ENCODE data around the gene ERVV-1. TPM values are rescaled to one million over a fixed set of nuclear protein-coding genes. Genes with fewer than 3 reads are reported as not detected.

The ERVV-1 gene
- polyA plus RNA-seq, 1 experiment = not detected

GRCh38 chr19:53007200-53007599, 6.5 kb upstream of the ERVV-1 start:
- H3K4me3 ChIP-seq (ENCODE audit: low read depth, low read length) = no peak overlapping the region
- no peak for DNase-seq (ENCODE audit: low read depth)
- H3K36me3 ChIP-seq (ENCODE audit: control insufficient read depth, insufficient read depth, low read length) = no peaks in the 10 kb centered on the region
- no peak for TF ChIP-seq CTCF (IDR thresholded peaks at IDR 0.05; ENCODE audit: insufficient read depth, low read depth, low read length)
- CTCF ChIA-PET = no interaction called here
- POLR2A ChIA-PET = no interaction called here
- H3K27me3 ChIP-seq (ENCODE audit: control insufficient read depth, insufficient read depth, low read length) = no peaks in the 10 kb centered on the region

- no peak overlapping the region for H3K4me3 ChIP-seq (ENCODE audit: low read depth, low read length)
- ChIA-PET CTCF (no interaction called here), POLR2A (no interaction called here)
- no peaks in the 10 kb centered on the region for H3K27me3 ChIP-seq (ENCODE audit: control insufficient read depth, insufficient read depth, low read length)
- DNase-seq (ENCODE audit: low read depth) = no peak
- TF ChIP-seq CTCF (IDR thresholded peaks at IDR 0.05; ENCODE audit: insufficient read depth, low read depth, low read length) = no peak
- no peaks in the 10 kb centered on the region for H3K36me3 ChIP-seq (ENCODE audit: control insufficient read depth, insufficient read depth, low read length)
Measured at GRCh38 chr19:53007606-53008005, 6.1 kb upstream of the ERVV-1 start.

GRCh38 chr19:53008061-53008778, 5.5 kb upstream of the ERVV-1 start:
- no peak for TF ChIP-seq CTCF (IDR thresholded peaks at IDR 0.05; ENCODE audit: insufficient read depth, low read depth, low read length)
- ChIA-PET CTCF (no interaction called here), POLR2A (no interaction called here)
- Histone ChIP-seq H3K27me3 (ENCODE audit: control insufficient read depth, insufficient read depth, low read length) (no peaks in the 10 kb centered on the region), H3K36me3 (ENCODE audit: control insufficient read depth, insufficient read depth, low read length) (no peaks in the 10 kb centered on the region), H3K4me3 (ENCODE audit: low read depth, low read length) (no peak overlapping the region)
- DNase-seq (ENCODE audit: low read depth) = no peak

GRCh38 chr19:53010494-53010893, 3.2 kb upstream of the ERVV-1 start:
- DNase-seq (ENCODE audit: low read depth) = no peak
- ChIA-PET POLR2A (no interaction called here), CTCF (interaction anchor here (1.5 kb wide), 1 partner anchor 17 kb away, joined by 3 read pairs; no protein-coding TSS in a partner anchor)
- Histone ChIP-seq H3K36me3 (ENCODE audit: control insufficient read depth, insufficient read depth, low read length) (no peaks in the 10 kb centered on the region), H3K4me3 (ENCODE audit: low read depth, low read length) (no peak overlapping the region), H3K27me3 (ENCODE audit: control insufficient read depth, insufficient read depth, low read length) (no peaks in the 10 kb centered on the region)
- no peak for TF ChIP-seq CTCF (IDR thresholded peaks at IDR 0.05; ENCODE audit: insufficient read depth, low read depth, low read length)

GRCh38 chr19:53012006-53012405, 1.7 kb upstream of the ERVV-1 start:
- no peak for DNase-seq (ENCODE audit: low read depth)
- no peak overlapping the region for H3K4me3 ChIP-seq (ENCODE audit: low read depth, low read length)
- no peak for TF ChIP-seq CTCF (IDR thresholded peaks at IDR 0.05; ENCODE audit: insufficient read depth, low read depth, low read length)
- H3K36me3 ChIP-seq (ENCODE audit: control insufficient read depth, insufficient read depth, low read length) = no peaks in the 10 kb centered on the region
- H3K27me3 ChIP-seq (ENCODE audit: control insufficient read depth, insufficient read depth, low read length) = no peaks in the 10 kb centered on the region
- POLR2A ChIA-PET = no interaction called here
- CTCF ChIA-PET = no interaction called here
